ENCODE results near the gene ADAMTS2. TPM values are rescaled to one million over a fixed set of nuclear protein-coding genes. Genes with fewer than 3 reads are reported as not detected.

The ADAMTS2 gene
- total RNA-seq, 2 experiments from 2014 or later: not detected

DNA sequence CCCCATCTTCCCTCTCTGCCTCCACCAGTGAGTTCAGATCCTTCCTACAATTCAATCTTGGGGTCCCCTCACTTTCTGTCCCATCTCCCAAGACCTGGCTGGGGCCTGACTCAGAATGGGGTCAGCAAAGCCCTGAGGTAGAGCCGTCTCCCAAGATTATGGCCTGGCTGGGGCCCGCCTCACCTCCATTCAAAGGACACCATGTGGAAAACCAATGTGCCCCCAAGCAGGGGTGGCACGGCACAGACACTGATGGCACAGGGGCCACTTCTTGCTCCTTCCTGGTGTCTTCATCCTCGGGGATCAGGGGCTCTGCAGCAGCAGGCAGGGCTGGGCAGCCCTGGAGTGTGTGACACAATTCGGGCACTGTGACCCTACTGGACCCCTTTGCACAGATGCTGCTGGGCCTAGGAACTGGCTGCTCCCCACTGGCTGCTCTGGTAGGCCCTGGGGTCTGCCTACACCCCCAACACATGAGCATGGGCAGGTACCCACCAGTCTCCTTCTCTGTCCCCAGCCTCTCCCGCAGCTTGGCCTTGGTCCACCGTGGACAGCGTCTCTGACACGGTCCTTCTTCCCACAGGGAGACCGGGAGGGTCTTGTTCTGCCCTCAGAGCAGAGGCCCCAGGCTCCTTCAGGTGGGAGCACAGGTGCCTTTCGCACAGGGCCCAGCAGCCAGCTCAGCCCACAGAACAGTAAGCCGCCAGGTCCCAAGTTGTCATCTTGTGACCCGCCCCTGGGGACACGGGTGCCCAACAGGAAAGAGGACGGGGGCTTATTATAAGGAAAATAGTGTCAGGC is 89.5 kb downstream of the ADAMTS2 start:
- Mint-ChIP-seq H3K27me3 (no peaks in the 10 kb centered on the region), H3K36me3 (ENCODE audit: low read depth) (no peaks in the 10 kb centered on the region), H3K27ac (no peak overlapping the region), H3K9me3 (no peaks in the 10 kb centered on the region), H3K4me1 (ENCODE audit: low read depth) (no peaks in the 10 kb centered on the region), H3K4me3 (no peak overlapping the region)
- intact Hi-C loops (cut with DNase I, micrococcal nuclease): no loop called here
- H3K9me3 ChIP-seq (ENCODE audit: control insufficient read depth in 1 of 2, insufficient read depth in 1 of 2, low read length in 2 of 2): peaks cover 0 to 5% of the 10 kb centered on the region in 2 experiments
- CTCF ChIA-PET: no interaction called here
- no peak overlapping the region for H3K4me3 ChIP-seq (ENCODE audit: low read length)
- ATAC-seq (ENCODE audit: poor library complexity) (no peak), DNase-seq (peak in 2 of 14 experiments; percentile 11 to 26)
- H3K4me1 ChIP-seq (ENCODE audit: insufficient read depth, low read length): no peaks in the 10 kb centered on the region
- H3K36me3 ChIP-seq (ENCODE audit: insufficient read depth, low read length): no peaks in the 10 kb centered on the region
- H3K27me3 ChIP-seq (ENCODE audit: control insufficient read depth in 1 of 2, insufficient read depth in 2 of 2, low read length in 2 of 2): no peaks in the 10 kb centered on the region
- H3K27ac ChIP-seq (ENCODE audit: low read depth in 1 of 2, low read length in 2 of 2): no peak overlapping the region
- TF ChIP-seq CTCF (IDR thresholded peaks at IDR 0.05): no peak
- POLR2A ChIA-PET: no interaction called here

DNA sequence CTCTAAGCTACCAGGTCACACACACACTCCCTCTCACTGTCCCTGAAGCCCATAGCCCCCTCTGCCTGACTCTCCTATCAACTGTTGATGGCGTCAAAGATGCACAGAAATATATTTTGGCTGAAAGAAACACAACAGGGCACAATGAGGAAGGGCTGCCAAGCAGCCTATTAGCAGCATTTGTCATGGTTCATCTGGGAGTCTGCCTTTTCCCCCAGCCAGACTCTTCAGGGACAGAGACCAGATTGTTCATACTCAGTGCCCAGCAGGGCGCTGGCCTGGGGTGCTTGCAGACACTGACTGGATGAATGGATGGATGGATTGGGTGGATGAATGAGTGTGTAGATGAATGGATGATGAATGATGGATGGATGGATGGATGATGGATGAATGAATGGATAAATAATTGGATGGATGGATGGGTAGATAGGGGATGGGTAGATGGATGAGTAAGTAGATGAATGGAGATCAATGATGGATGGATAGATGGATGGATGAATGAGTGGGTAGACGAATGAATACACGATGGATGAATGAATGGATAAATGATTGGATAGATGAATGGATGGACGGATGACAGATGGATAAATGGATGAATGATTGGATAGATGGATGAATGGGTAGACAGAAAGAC is 90.5 kb downstream of the ADAMTS2 start:
- Histone ChIP-seq H3K36me3 (ENCODE audit: insufficient read depth, low read length) (no peaks in the 10 kb centered on the region), H3K4me1 (ENCODE audit: insufficient read depth, low read length) (no peaks in the 10 kb centered on the region), H3K27me3 (ENCODE audit: control insufficient read depth in 1 of 2, insufficient read depth in 2 of 2, low read length in 2 of 2) (no peaks in the 10 kb centered on the region), H3K4me3 (ENCODE audit: low read length) (no peak overlapping the region), H3K9me3 (ENCODE audit: control insufficient read depth in 1 of 2, insufficient read depth in 1 of 2, low read length in 2 of 2) (peaks cover 0 to 8% of the 10 kb centered on the region in 2 experiments), H3K27ac (ENCODE audit: low read depth in 1 of 2, low read length in 2 of 2) (no peak overlapping the region)
- Mint-ChIP-seq H3K36me3 (ENCODE audit: low read depth) (no peaks in the 10 kb centered on the region), H3K4me1 (ENCODE audit: low read depth) (no peaks in the 10 kb centered on the region), H3K27ac (no peak overlapping the region), H3K27me3 (no peaks in the 10 kb centered on the region), H3K9me3 (no peaks in the 10 kb centered on the region), H3K4me3 (no peak overlapping the region)
- ATAC-seq (ENCODE audit: poor library complexity) (no peak), DNase-seq (no peak)
- intact Hi-C loops (cut with DNase I, micrococcal nuclease): no loop called here
- ChIA-PET CTCF (no interaction called here), POLR2A (no interaction called here)
- no peak for TF ChIP-seq CTCF (IDR thresholded peaks at IDR 0.05)

- no peaks in the 10 kb centered on the region for H3K36me3 ChIP-seq (ENCODE audit: insufficient read depth, low read length)
- ATAC-seq (ENCODE audit: poor library complexity) (no peak), DNase-seq (peak in 1 of 14 experiments; percentile 1)
- H3K4me3 ChIP-seq (ENCODE audit: low read length): no peak overlapping the region
- H3K9me3 ChIP-seq (ENCODE audit: control insufficient read depth in 1 of 2, insufficient read depth in 1 of 2, low read length in 2 of 2): peaks cover 0 to 8% of the 10 kb centered on the region in 2 experiments
- Mint-ChIP-seq H3K36me3 (ENCODE audit: low read depth) (no peaks in the 10 kb centered on the region), H3K9me3 (no peaks in the 10 kb centered on the region), H3K4me3 (no peak overlapping the region), H3K4me1 (ENCODE audit: low read depth) (no peaks in the 10 kb centered on the region), H3K27ac (no peak overlapping the region), H3K27me3 (no peaks in the 10 kb centered on the region)
- H3K4me1 ChIP-seq (ENCODE audit: insufficient read depth, low read length): no peaks in the 10 kb centered on the region
- H3K27ac ChIP-seq (ENCODE audit: low read depth in 1 of 2, low read length in 2 of 2): no peak overlapping the region
- H3K27me3 ChIP-seq (ENCODE audit: control insufficient read depth in 1 of 2, insufficient read depth in 2 of 2, low read length in 2 of 2): no peaks in the 10 kb centered on the region
- no peak for TF ChIP-seq CTCF (IDR thresholded peaks at IDR 0.05)
- ChIA-PET CTCF (no interaction called here), POLR2A (no interaction called here)
- intact Hi-C loops (cut with DNase I, micrococcal nuclease): no loop called here
Measured at GRCh38 chr5:179253730-179254129, 91.5 kb downstream of the ADAMTS2 start.
